ENCODE data around the gene OTOP2. TPM values are rescaled to one million over a fixed set of nuclear protein-coding genes. Genes with fewer than 3 reads are reported as not detected.

The OTOP2 gene
- total RNA-seq, 1 experiment from 2014 or later = 0.11 TPM

GRCh38 chr17:74922172-74922571 lies 1.9 kb upstream of the OTOP2 start:
- Histone ChIP-seq H3K23me2 (ENCODE audit: insufficient read length, low read depth, low read length, poor library complexity, severe bottlenecking) (peaks cover 5% of the 10 kb centered on the region), H3K9ac (ENCODE audit: extremely low read depth, insufficient read length, low read length) (no peak overlapping the region), H3K23ac (ENCODE audit: insufficient read length, low read depth, low read length) (no peak overlapping the region), H3K18ac (ENCODE audit: insufficient read length, low read depth, low read length) (no peak overlapping the region), H4K91ac (ENCODE audit: insufficient read length, low read depth, low read length) (no peak overlapping the region), H3K79me2 (ENCODE audit: insufficient read depth, low read length) (no peaks in the 10 kb centered on the region), H3K14ac (ENCODE audit: insufficient read depth, low read length) (no peak overlapping the region), H3T11ph (ENCODE audit: low read length) (no peak overlapping the region), H3K4me2 (ENCODE audit: insufficient read depth, insufficient read length, low read length) (no peak overlapping the region), H3K27me3 (ENCODE audit: insufficient read depth, low read length) (peaks cover 43% of the 10 kb centered on the region), H4K8ac (replicated peaks; ENCODE audit: insufficient read length, low read depth, low read length) (no peak overlapping the region), H3K4me1 (ENCODE audit: insufficient read depth, low read length) (no peaks in the 10 kb centered on the region), H3K9me3 (ENCODE audit: control insufficient read depth, low read depth, low read length) (no peaks in the 10 kb centered on the region), H2BK5ac (ENCODE audit: insufficient read length, low read length) (no peak overlapping the region), H4K20me1 (ENCODE audit: control insufficient read depth, insufficient read depth, insufficient read length) (no peaks in the 10 kb centered on the region), H2AK5ac (ENCODE audit: insufficient read length, low read length) (no peak overlapping the region), H2BK20ac (ENCODE audit: low read depth, low read length, poor library complexity, severe bottlenecking) (no peak overlapping the region), H3K4ac (ENCODE audit: low read depth, low read length) (no peak overlapping the region), H2BK15ac (ENCODE audit: low read depth, low read length) (no peak overlapping the region), H3K56ac (ENCODE audit: insufficient read length, low read depth, low read length) (no peak overlapping the region), H2BK12ac (ENCODE audit: insufficient read length, low read depth, low read length) (no peak overlapping the region), H2BK120ac (ENCODE audit: low read depth, low read length, poor library complexity, severe bottlenecking) (no peak overlapping the region), H4K5ac (ENCODE audit: insufficient read length, low read depth, low read length) (no peak overlapping the region), H3K27ac (ENCODE audit: insufficient read length, low read depth, low read length) (no peak overlapping the region), H3K79me1 (ENCODE audit: insufficient read depth, low read depth, low read length, poor library complexity, severe bottlenecking) (no peaks in the 10 kb centered on the region), H2AFZ (ENCODE audit: low read length) (no peak overlapping the region)
- no peak for TF ChIP-seq CTCF (conservative IDR thresholded peaks at IDR 0.05)
- no peaks in the 10 kb centered on the region; a peak in 1 of 7 replicates for H3K36me3 Mint-ChIP-seq (ENCODE audit: insufficient read depth in 1 of 3, low read depth in 3 of 3)
- peaks cover 12 to 33% of the 10 kb centered on the region in 2 experiments for H3K4me1 Mint-ChIP-seq
- no CpG with 5 or more reads among the region's 6 CpGs for WGBS (ENCODE audit: extremely low coverage, insufficient read length, low lambda C conversion rate)
- no peak overlapping the region for H3K27ac Mint-ChIP-seq
- H3K9me3 Mint-ChIP-seq = peaks cover 0 to 5% of the 10 kb centered on the region in 2 experiments; a peak in 1 of 5 replicates
- H3K4me3 Mint-ChIP-seq = peak overlapping the region; percentile 60 to 75; a peak in 4 of 5 replicates
- peak; percentile 25 for DNase-seq
- H3K27me3 Mint-ChIP-seq (ENCODE audit: low read depth) = peaks cover 71% of the 10 kb centered on the region

Measured in H9 (cell line).